GM21717 (cell line): Measurements from ENCODE around the gene ASTN2.

Experiments used
- ATAC-seq: cut with Tn5 transposase; IDR thresholded peaks from one replicate; pipeline ENCODE4 v1.9.1; 2021; ENCODE audit warnings: mild to moderate bottlenecking, moderate library complexity; ENCODE audit not compliant: unreplicated experiment

ASTN2 gene

GRCh38 chr9:117123729-117124128 lies 291.1 kb downstream of the ASTN2 start:
- no peak for ATAC-seq

- ATAC-seq: no peak
Measured at GRCh38 chr9:117122953-117123352, 291.9 kb downstream of the ASTN2 start.

GRCh38 chr9:117122102-117122501 lies 292.8 kb downstream of the ASTN2 start:
- no peak for ATAC-seq

GRCh38 chr9:117121316-117121715 lies 293.5 kb downstream of the ASTN2 start:
- no peak for ATAC-seq

GRCh38 chr9:117120061-117120460 lies 294.8 kb downstream of the ASTN2 start:
- no peak for ATAC-seq

- peak; percentile 89 for ATAC-seq
Measured at GRCh38 chr9:117116084-117116483, 298.8 kb downstream of the ASTN2 start.

- ATAC-seq: no peak
Measured at GRCh38 chr9:117114768-117115167, 300.1 kb downstream of the ASTN2 start.

- ATAC-seq: no peak
Measured at GRCh38 chr9:117104716-117105495, 310.0 kb downstream of the ASTN2 start.

- no peak for ATAC-seq
Measured at GRCh38 chr9:117104206-117104605, 310.7 kb downstream of the ASTN2 start.

GRCh38 chr9:117103438-117104110 lies 311.3 kb downstream of the ASTN2 start:
- no peak for ATAC-seq

GRCh38 chr9:117101008-117101407 lies 313.8 kb downstream of the ASTN2 start:
- ATAC-seq: no peak

GRCh38 chr9:117098331-117098730 lies 316.5 kb downstream of the ASTN2 start:
- peak; percentile 50 for ATAC-seq

- no peak for ATAC-seq
Measured at GRCh38 chr9:117097761-117098160, 317.1 kb downstream of the ASTN2 start.

- ATAC-seq: no peak
Measured at GRCh38 chr9:117096138-117096537, 318.7 kb downstream of the ASTN2 start.

- ATAC-seq: no peak
Measured at GRCh38 chr9:117095081-117095480, 319.8 kb downstream of the ASTN2 start.

GRCh38 chr9:117093891-117094844 lies 320.7 kb downstream of the ASTN2 start:
- ATAC-seq: no peak

- no peak for ATAC-seq
Measured at GRCh38 chr9:117092582-117092981, 322.3 kb downstream of the ASTN2 start.

- no peak for ATAC-seq
Measured at GRCh38 chr9:117091529-117091928, 323.3 kb downstream of the ASTN2 start.

- ATAC-seq: no peak
Measured at GRCh38 chr9:117088786-117089185, 326.1 kb downstream of the ASTN2 start.

GRCh38 chr9:117088140-117088539 lies 326.7 kb downstream of the ASTN2 start:
- ATAC-seq: no peak

GRCh38 chr9:117084221-117084620 lies 330.6 kb downstream of the ASTN2 start:
- ATAC-seq: no peak
